Retinal pigment epithelial cell (primary cell): ENCODE measurements around the gene PMS1.

Source experiments
- DNase-seq: peaks from one replicate; pipeline ENCODE4 v3.0.0-alpha.2; 2010; ENCODE audit warnings: low read depth
- H3K4me3 ChIP-seq: 2 replicates; pipeline ENCODE4 v1.5.1; 2011; ENCODE audit warnings: mild to moderate bottlenecking, low read length, control low read depth, moderate library complexity
- TF ChIP-seq, protein P1 (sequence below): conservative IDR thresholded peaks from 2 replicates; pipeline ENCODE4 v1.5.1; 2011; ENCODE audit warnings: low read depth, low read length, control low read depth, inconsistent platforms

Gene PMS1

DNA sequence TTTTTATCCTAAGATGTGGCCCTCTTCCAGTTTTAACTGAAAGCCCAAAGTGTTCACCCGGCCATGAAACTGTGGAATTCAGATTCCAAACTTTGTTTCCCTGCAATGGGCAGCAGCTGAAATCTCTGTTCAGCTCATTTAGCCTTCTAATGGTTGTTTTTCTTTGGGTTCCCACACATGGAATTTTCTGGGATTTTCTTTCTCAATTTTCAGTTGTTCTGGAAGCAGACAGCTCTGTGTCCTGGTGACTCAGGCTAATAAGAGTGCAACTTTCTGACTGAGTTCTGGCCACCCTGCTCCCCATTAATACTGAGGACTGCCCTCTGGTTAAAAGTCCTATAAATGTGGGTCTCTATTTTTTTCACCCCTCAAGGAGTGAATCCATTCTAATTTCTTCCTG lies 78.5 kb downstream of the PMS1 start:
- no peak overlapping the region for H3K4me3 ChIP-seq
- TF ChIP-seq, protein P1, sequence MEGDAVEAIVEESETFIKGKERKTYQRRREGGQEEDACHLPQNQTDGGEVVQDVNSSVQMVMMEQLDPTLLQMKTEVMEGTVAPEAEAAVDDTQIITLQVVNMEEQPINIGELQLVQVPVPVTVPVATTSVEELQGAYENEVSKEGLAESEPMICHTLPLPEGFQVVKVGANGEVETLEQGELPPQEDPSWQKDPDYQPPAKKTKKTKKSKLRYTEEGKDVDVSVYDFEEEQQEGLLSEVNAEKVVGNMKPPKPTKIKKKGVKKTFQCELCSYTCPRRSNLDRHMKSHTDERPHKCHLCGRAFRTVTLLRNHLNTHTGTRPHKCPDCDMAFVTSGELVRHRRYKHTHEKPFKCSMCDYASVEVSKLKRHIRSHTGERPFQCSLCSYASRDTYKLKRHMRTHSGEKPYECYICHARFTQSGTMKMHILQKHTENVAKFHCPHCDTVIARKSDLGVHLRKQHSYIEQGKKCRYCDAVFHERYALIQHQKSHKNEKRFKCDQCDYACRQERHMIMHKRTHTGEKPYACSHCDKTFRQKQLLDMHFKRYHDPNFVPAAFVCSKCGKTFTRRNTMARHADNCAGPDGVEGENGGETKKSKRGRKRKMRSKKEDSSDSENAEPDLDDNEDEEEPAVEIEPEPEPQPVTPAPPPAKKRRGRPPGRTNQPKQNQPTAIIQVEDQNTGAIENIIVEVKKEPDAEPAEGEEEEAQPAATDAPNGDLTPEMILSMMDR = no peak
- no peak for DNase-seq

DNA sequence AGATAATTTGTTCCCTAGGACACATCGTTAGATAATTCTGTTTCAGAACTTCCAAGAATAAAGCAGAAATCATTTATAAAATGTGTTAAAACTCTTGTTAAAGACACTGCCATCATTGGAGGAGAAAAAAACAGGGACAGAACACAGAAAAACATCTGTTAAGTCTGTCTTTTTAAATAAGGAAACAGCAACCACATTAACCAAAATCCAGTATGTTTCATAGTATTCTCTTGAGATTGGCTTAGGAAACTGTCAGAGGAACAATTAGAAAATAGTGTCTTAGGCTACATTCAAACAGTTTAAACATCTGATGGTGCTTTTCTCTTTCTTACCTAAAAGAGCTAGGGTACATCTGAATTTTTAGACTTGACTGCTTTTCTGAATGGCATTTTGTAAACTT lies 81.6 kb downstream of the PMS1 start:
- TF ChIP-seq, protein P1 = no peak
- DNase-seq = no peak

DNA sequence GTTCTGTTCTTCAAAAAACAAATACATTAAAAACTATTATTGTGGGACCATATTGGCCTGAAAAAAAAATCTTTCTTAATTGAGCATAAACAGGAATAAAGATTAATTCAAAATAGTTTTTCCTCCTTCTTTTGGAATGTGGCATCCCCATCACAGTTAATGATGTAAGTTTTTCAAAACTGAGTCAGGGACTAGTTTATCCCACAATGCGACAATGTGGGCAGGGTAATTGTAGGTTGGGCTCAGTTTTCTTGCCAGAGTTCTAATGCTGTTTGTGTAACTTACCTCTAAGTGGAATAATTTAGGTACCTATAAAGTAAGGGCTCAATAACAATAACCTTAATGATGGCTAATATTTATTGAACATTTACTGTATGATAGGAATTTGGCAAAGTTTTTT lies 82.0 kb downstream of the PMS1 start:
- TF ChIP-seq, protein P1 = no peak
- no peak overlapping the region for H3K4me3 ChIP-seq
- DNase-seq = no peak

More for the DNA sequence above, 81.6 kb downstream of the PMS1 start:
- H3K4me3 ChIP-seq = no peak overlapping the region

DNA sequence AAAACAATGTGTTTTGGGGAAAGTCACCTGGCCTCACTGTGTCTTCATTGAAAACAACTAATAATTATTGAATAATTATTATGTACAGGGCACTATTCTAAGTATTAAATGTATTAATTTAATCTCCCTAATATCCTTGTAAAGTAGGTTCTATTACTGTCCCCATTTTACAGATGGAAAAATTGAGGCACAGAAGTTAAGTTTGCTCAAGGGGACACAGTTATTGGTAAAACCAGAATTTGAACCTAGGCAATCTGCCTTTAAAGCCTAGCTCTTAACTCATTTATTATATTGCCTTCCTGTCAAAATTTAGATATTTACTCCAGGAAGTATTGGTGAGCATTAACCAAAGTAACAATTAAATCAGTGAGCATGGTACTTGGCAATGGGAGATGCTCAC lies 84.6 kb downstream of the PMS1 start:
- no peak overlapping the region for H3K4me3 ChIP-seq
- no peak for DNase-seq
- TF ChIP-seq, protein P1 = no peak

DNA sequence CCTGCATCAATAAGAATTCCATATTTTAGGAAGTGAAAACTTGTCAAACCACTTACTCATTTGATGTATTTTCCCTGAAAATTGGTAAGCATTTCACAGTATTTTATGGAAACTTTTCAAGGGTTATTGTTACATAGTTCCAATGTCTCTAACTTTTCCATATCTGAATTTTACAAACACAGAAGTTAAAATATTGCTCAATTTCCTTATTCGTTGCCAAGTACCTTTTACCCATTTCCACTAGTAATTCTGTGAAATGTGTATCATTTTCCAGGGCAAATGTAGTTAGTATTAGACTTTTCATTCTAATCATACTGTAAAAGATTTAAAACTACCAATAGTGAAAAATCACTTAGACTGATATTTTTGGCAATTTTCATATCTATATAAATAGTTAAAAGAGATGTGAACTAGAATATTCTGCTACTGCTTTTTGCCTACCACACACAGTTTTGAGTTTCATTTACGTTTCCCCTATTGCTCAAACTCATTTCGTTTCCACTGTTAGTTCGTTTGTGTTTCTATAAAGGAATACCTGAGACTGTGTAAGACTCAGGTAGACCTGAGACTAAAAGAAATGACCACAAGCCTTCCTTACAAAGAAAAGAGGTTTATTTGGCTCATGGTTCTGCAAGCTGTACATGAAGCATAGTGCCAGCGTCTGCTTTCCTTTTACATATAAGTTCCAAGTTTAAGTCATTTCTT lies 86.3 kb downstream of the PMS1 start:
- no peak overlapping the region for H3K4me3 ChIP-seq
- DNase-seq = no peak
- TF ChIP-seq, protein P1 = no peak

DNA sequence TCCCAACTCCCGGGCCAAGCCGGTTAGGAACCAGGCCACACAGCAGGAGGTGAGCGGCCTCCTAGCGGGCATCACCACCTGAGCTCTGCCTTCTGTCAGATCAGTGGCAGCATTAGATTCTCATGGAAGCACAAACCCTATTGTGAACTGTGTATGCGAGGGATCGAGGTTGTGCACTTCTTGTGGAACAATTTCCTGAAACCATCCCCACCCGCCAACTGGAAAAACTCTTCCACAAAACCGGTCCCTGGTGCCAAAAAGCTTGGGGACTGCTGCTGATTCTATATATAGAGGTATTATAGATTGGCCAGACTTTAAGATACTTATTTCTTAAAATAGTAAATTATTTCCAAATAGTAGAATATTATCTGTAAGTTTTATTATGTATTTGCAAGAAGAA lies 89.4 kb downstream of the PMS1 start:
- H3K4me3 ChIP-seq = no peak overlapping the region
- TF ChIP-seq, protein P1 = no peak
- DNase-seq = no peak

DNA sequence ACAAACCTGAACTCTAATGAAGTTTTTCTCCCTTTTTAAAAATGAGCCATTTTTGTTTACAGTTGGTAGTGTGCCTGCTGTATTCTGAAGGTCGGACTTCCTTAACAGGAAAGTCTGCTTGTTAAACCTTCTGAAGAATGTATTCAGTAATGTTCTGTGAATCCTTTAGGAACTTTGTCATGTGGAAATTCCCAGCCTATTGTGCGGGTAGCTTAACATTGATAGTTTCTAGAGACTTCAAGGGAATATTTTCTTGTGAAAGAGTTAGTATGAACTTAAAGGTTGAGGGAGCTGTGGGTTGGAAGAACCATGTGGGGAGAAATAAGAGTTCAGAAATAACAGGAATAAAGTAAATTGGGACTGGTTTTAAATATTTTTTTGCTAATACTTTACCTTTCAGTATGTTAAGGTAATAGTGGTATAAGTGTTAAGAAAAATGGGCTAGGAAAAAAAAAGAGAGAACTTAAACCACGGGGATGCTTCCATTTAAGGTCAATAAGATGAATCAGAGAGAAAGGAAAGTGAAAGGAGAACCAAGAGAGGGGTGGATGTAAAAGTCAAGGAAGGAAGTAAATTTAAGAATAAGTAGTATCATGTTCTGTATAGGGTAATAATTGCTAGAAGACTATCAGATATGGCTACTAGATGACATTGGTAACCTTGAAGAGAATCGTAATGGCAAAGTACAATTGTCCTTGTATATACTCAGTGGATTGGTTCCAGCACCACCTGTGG lies 90.5 kb downstream of the PMS1 start:
- TF ChIP-seq, protein P1 = no peak
- H3K4me3 ChIP-seq = no peak overlapping the region
- no peak for DNase-seq
